Endothelial cell of umbilical vein (primary cell): ENCODE data around the gene DCAF17. TPM values are rescaled to one million over a fixed set of nuclear protein-coding genes. Genes with fewer than 3 reads are reported as not detected.

Experiments used
- BruUV-seq: library from RNA; stranded (reverse); fragments of 400-500 nt; replicated peaks from 2 replicates; lab custom pipeline; 2021; lab: Mats Ljungman, UMichigan
- CTCF ChIA-PET: fragments of 300-600, 350-600 bp; sonication (Branson Sonifier 250); formaldehyde crosslinking; loops from one replicate; lab custom pipeline; 2021; ENCODE audit warnings: antibody characterized with exemption, inconsistent platforms; lab: Charles Lee
- POLR2A ChIA-PET: fragments of 300-600, 350-600 bp; sonication (Branson Sonifier 250); formaldehyde crosslinking; loops from one replicate; lab custom pipeline; 2021; ENCODE audit warnings: antibody characterized with exemption, inconsistent platforms; lab: Charles Lee
- DNase-seq: peaks from one replicate; pipeline ENCODE4 v3.0.0-alpha.2; 2011; ENCODE audit warnings: low read depth, low spot score
- FAIRE-seq: peaks from 2 replicates; lab custom pipeline; 2011; peaks lifted over from hg19 to GRCh38; lab: Jason Lieb, UNC
- H2AFZ ChIP-seq: 2 replicates; pipeline ENCODE4 v1.6.0; 2012; ENCODE audit warnings: low read depth, low read length, control low read depth, inconsistent platforms
- H3K27ac ChIP-seq: 2 replicates; pipeline ENCODE4 v1.5.1; 2011; ENCODE audit warnings: low read depth, mild to moderate bottlenecking, control low read depth, low read length, moderate library complexity; ENCODE audit not compliant: insufficient read depth
- H3K27me3 ChIP-seq, 2 experiments: 2 replicates each; pipeline versions ENCODE4 v1.6.0 to v1.6.1; 2011; ENCODE audit warnings: low read length in 2 of 2, mixed read lengths in 1 of 2; ENCODE audit not compliant: control insufficient read depth in 2 of 2, insufficient read depth in 2 of 2
- H3K36me3 ChIP-seq, 2 experiments: 2 replicates in 1 of 2; 3 replicates in 1 of 2; pipeline ENCODE4 v1.5.1; 2011; ENCODE audit warnings: low read length in 2 of 2, mild to moderate bottlenecking in 1 of 2, moderate library complexity in 1 of 2; ENCODE audit not compliant: control insufficient read depth in 2 of 2, insufficient read depth in 2 of 2; ENCODE audit errors: extremely low read depth in 1 of 2
- H3K4me1 ChIP-seq: 3 replicates; pipeline ENCODE4 v1.5.1; 2011; ENCODE audit warnings: mild to moderate bottlenecking, low read length; ENCODE audit not compliant: control insufficient read depth, insufficient read depth; ENCODE audit errors: extremely low read depth
- H3K4me2 ChIP-seq: 2 replicates; pipeline ENCODE4 v1.6.1; 2011; ENCODE audit warnings: low read length, control low read depth, mixed read lengths; ENCODE audit not compliant: insufficient read depth
- H3K4me3 ChIP-seq, 3 experiments: fragments of 200-600 bp in 1 of 3; sonication (generic), shearing (Covaris generic) in 1 of 3; replicated peaks in 1 of 3; 2 replicates each; pipeline ENCODE4 v1.5.1; 2011 to 2016; ENCODE audit warnings: control low read depth in 3 of 3, low read length in 3 of 3, mild to moderate bottlenecking in 2 of 3, inconsistent platforms in 1 of 3, low read depth in 1 of 3, moderate library complexity in 1 of 3; ENCODE audit not compliant: insufficient read depth in 1 of 3
- H3K79me2 ChIP-seq: 2 replicates; pipeline ENCODE4 v1.6.0; 2012; ENCODE audit warnings: low read length, inconsistent platforms; ENCODE audit not compliant: control insufficient read depth, insufficient read depth
- H3K9ac ChIP-seq: replicated peaks from 2 replicates; pipeline ENCODE3; 2011; ENCODE audit warnings: low read length, control low read depth; ENCODE audit not compliant: insufficient read depth; ENCODE audit errors: extremely low read depth
- H3K9me1 ChIP-seq: replicated peaks from 3 replicates; pipeline ENCODE4 v1.6.0; 2011; ENCODE audit warnings: mild to moderate bottlenecking, low read length; ENCODE audit not compliant: control insufficient read depth, insufficient read depth; ENCODE audit errors: extremely low read depth
- H3K9me3 ChIP-seq: replicated peaks from 2 replicates; pipeline ENCODE4 v1.5.1; 2012; ENCODE audit warnings: low read length, inconsistent platforms; ENCODE audit not compliant: control insufficient read depth, insufficient read depth
- H4K20me1 ChIP-seq: replicated peaks from 2 replicates; pipeline ENCODE3; 2011; ENCODE audit warnings: mild to moderate bottlenecking, low read length; ENCODE audit not compliant: control insufficient read depth, insufficient read depth; ENCODE audit errors: extremely low read depth
- EZH2 ChIP-seq: IDR thresholded peaks from 2 replicates; pipeline ENCODE4 v1.6.1; 2012; ENCODE audit warnings: borderline replicate concordance, low read depth, mild to moderate bottlenecking, moderate library complexity, low read length, inconsistent platforms; ENCODE audit not compliant: severe bottlenecking
- FOS ChIP-seq: IDR thresholded peaks from 2 replicates; pipeline ENCODE4 v1.6.1; 2011; ENCODE audit warnings: mild to moderate bottlenecking, low read length, moderate library complexity, borderline replicate concordance; ENCODE audit not compliant: insufficient read depth
- GATA2 ChIP-seq: IDR thresholded peaks from 2 replicates; pipeline ENCODE4 v1.7.0; 2011; ENCODE audit warnings: low read depth, mild to moderate bottlenecking, moderate library complexity, mixed read lengths, low read length; ENCODE audit not compliant: insufficient read length, insufficient read depth
- JUN ChIP-seq: IDR thresholded peaks from 2 replicates; pipeline ENCODE4 v1.6.1; 2011; ENCODE audit warnings: borderline replicate concordance, low read depth; ENCODE audit not compliant: insufficient read length, insufficient read depth
- MYC ChIP-seq: IDR thresholded peaks from one replicate; pipeline ENCODE4 v1.6.1; 2011; ENCODE audit warnings: mild to moderate bottlenecking, low read depth, low read length
- POLR2AphosphoS5 ChIP-seq: IDR thresholded peaks from 2 replicates; pipeline ENCODE4 v1.6.1; 2012; ENCODE audit warnings: low read depth, mild to moderate bottlenecking, control low read depth, low read length, moderate library complexity; ENCODE audit not compliant: insufficient read depth
- dilution Hi-C: fragments of 300-500 bp; cut with MboI; formaldehyde crosslinking; loops from one replicate; pipeline ENCODE4 v1.15.0; 2019; ENCODE audit warnings: low sequenced_read_pairs; ENCODE audit not compliant: extremely low pct_ligation_motif_present
- intact Hi-C: fragments of 100-400 bp; cut with micrococcal nuclease; formaldehyde crosslinking; loops from one replicate; pipeline ENCODE4 v1.10.0; 2022
- polyA plus RNA-seq, 4 experiments: library from polyadenylated mRNA; depleted of rRNA in 3 of 4; stranded (reverse) in 3 of 4; unstranded in 1 of 4; fragments of >200 nt; gene quantifications; 2 replicates each; pipeline versions ENCODE4 v1.2.1 to v1.2.3, GENCODE V29; 2011 to 2012; ENCODE audit warnings: missing spikeins in 1 of 4
- total RNA-seq: library from RNA; stranded (reverse); gene quantifications from 2 replicates; pipeline ENCODE4 v1.2.3, GENCODE V29; 2021

DCAF17 gene
- total and polyA plus RNA-seq, 2 donors (not counting 3 experiments of a cell fraction or from before 2014, with no cell fraction given), result 4.6 to 14.9 TPM

GRCh38 chr2:171475979-171476378 is 42.0 kb downstream of the DCAF17 start:
- CTCF ChIA-PET, result no interaction called here

GRCh38 chr2:171478345-171478744 is 44.3 kb downstream of the DCAF17 start:
- no peaks in the 10 kb centered on the region for H3K27me3 ChIP-seq
- intact Hi-C loops (no loop called here), dilution Hi-C loops (no loop called here)
- ChIA-PET POLR2A (no interaction called here), CTCF (interaction anchor here (0.6 kb wide), 1 partner anchor 55 kb away, joined by 3 read pairs; no protein-coding TSS in a partner anchor)
- no TSS peak for BruUV-seq
- peak overlapping the region; percentile 81 for H3K4me2 ChIP-seq
- H3K9me1 ChIP-seq, result peaks cover 2% of the 10 kb centered on the region
- H3K27ac ChIP-seq, result no peak overlapping the region
- FAIRE-seq (peak; percentile 85), DNase-seq (peak; percentile 79)
- H2AFZ ChIP-seq, result no peak overlapping the region
- no peaks in the 10 kb centered on the region for H3K9me3 ChIP-seq
- no peaks in the 10 kb centered on the region for H3K79me2 ChIP-seq
- peaks cover 19% of the 10 kb centered on the region for H3K4me1 ChIP-seq
- no peak overlapping the region for H3K9ac ChIP-seq
- H3K36me3 ChIP-seq, result peaks cover 0 to 5% of the 10 kb centered on the region in 2 experiments
- no peaks in the 10 kb centered on the region for H4K20me1 ChIP-seq
- no peak overlapping the region for H3K4me3 ChIP-seq
- TF ChIP-seq FOS, result peak; percentile 82
- TF ChIP-seq GATA2, result peak; percentile 87
- TF ChIP-seq MYC, result no peak
- no peak for TF ChIP-seq POLR2AphosphoS5
- peak; percentile 78 for TF ChIP-seq JUN

More at GRCh38 chr2:171475979-171476378, 42.0 kb downstream of the DCAF17 start:
- BruUV-seq, result no TSS peak
- dilution Hi-C loops, result no loop called here
- H3K9me1 ChIP-seq, result peaks cover 2% of the 10 kb centered on the region
- no peak overlapping the region for H3K4me2 ChIP-seq
- H3K36me3 ChIP-seq, result peaks cover 0 to 5% of the 10 kb centered on the region in 2 experiments
- POLR2A ChIA-PET, result no interaction called here
- no peaks in the 10 kb centered on the region for H3K9me3 ChIP-seq
- H3K27ac ChIP-seq, result no peak overlapping the region
- H3K27me3 ChIP-seq, result no peaks in the 10 kb centered on the region
- peaks cover 19% of the 10 kb centered on the region for H3K4me1 ChIP-seq
- H3K9ac ChIP-seq, result no peak overlapping the region
- FAIRE-seq (no peak), DNase-seq (no peak)
- no peak overlapping the region for H2AFZ ChIP-seq
- TF ChIP-seq JUN (no peak), EZH2 (no peak), MYC (no peak)
- intact Hi-C loops, result no loop called here
- H3K79me2 ChIP-seq, result no peaks in the 10 kb centered on the region
- H4K20me1 ChIP-seq, result no peaks in the 10 kb centered on the region
- H3K4me3 ChIP-seq, result no peak overlapping the region
